IPS-NIHi7 (cell line): ENCODE results near the gene PTRHD1.

ENCODE experiments used
- DNase-seq: peaks from one replicate; pipeline ENCODE4 v3.0.0; 2012; ENCODE audit warnings: mixed read lengths; ENCODE audit errors: extremely low spot score

The PTRHD1 gene

GRCh38 chr2:24830351-24830750 is 37.2 kb upstream of the PTRHD1 start:
- peak; percentile 59 for DNase-seq

GRCh38 chr2:24828238-24828996 is 35.2 kb upstream of the PTRHD1 start:
- DNase-seq, result no peak

- peak; percentile 94 for DNase-seq
These were observed 34.4 kb upstream of the PTRHD1 start for GRCh38 chr2:24827321-24828237.

GRCh38 chr2:24826773-24827145 is 33.6 kb upstream of the PTRHD1 start:
- DNase-seq, result no peak

GRCh38 chr2:24825883-24826772 is 32.9 kb upstream of the PTRHD1 start:
- DNase-seq, result peak; percentile 7

- DNase-seq, result peak; percentile 21
These were observed 32.0 kb upstream of the PTRHD1 start for GRCh38 chr2:24824966-24825882.

- DNase-seq, result no peak
These were observed 30.9 kb upstream of the PTRHD1 start for GRCh38 chr2:24824071-24824588.

GRCh38 chr2:24822049-24822706 is 29.0 kb upstream of the PTRHD1 start:
- peak; percentile 78 for DNase-seq

GRCh38 chr2:24821433-24821891 is 28.3 kb upstream of the PTRHD1 start:
- peak; percentile 19 for DNase-seq

- DNase-seq, result peak; percentile 27
These were observed 27.6 kb upstream of the PTRHD1 start for GRCh38 chr2:24820598-24821432.

GRCh38 chr2:24820175-24820513 is 27.0 kb upstream of the PTRHD1 start:
- no peak for DNase-seq

GRCh38 chr2:24819442-24820174 is 26.4 kb upstream of the PTRHD1 start:
- DNase-seq, result no peak

- DNase-seq, result no peak
These were observed 25.6 kb upstream of the PTRHD1 start for GRCh38 chr2:24818721-24819167.

- no peak for DNase-seq
These were observed 23.7 kb upstream of the PTRHD1 start for GRCh38 chr2:24816884-24817283.

- DNase-seq, result no peak
These were observed 23.2 kb upstream of the PTRHD1 start for GRCh38 chr2:24816404-24816803.

- no peak for DNase-seq
These were observed 22.0 kb upstream of the PTRHD1 start for GRCh38 chr2:24815171-24815570.

GRCh38 chr2:24814516-24814915 is 21.3 kb upstream of the PTRHD1 start:
- DNase-seq, result no peak

- no peak for DNase-seq
These were observed 20.5 kb upstream of the PTRHD1 start for GRCh38 chr2:24813691-24814137.
